ENCODE results near the gene ZNF641.
"Not testable (repeated sequence)": the region's sequence is repeated elsewhere in the genome, so short reads cannot be mapped to it uniquely, and the experiment has no call there.

Gene ZNF641

DNA sequence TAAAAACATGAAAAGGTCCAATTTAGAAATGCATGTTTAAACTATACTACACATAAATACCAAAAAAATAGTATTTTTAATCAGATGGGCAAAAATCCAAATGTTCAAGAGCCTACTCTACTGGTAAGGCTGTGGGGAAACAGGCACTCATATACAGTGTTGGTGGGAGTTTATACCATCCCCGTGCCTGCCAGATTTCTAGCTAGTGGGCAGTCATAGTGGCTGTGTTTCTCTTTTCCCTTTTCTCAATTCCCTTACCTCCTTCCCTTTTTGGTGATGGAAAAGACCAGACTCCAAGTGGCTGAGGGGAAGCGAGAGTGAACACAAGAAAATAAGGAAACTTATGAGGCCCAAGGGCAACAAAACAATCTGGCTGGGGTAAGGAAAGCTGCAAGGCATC is 14.7 kb downstream of the ZNF641 start:
- in situ Hi-C loops (cut with MboI; ENCODE audit: low sequenced_read_pairs) = no loop called here

DNA sequence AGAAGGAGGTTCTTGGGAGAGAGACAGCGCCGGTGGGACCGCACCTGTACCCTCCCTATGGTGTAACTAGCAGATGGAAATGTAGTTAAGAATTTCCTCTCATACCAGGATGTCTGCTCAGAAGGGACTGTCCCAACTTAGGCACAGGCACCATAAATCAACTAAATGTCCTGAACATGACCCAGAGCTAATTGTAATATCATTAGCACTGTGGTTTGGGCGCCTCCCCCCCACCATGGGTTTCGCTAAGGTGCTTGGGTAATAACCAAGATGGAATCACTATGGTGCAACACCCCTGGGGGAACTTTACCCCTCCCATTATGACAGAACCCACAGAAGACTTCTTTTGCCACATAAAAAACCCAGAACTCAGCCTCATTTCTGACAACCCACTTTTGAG is 15.9 kb downstream of the ZNF641 start:
- in situ Hi-C loops (cut with MboI; ENCODE audit: low sequenced_read_pairs) = no loop called here

- in situ Hi-C loops (cut with MboI; ENCODE audit: low sequenced_read_pairs) = not testable (repeated sequence)
Observed at GRCh38 chr12:48333680-48334079, 17.0 kb downstream of the ZNF641 start.

DNA sequence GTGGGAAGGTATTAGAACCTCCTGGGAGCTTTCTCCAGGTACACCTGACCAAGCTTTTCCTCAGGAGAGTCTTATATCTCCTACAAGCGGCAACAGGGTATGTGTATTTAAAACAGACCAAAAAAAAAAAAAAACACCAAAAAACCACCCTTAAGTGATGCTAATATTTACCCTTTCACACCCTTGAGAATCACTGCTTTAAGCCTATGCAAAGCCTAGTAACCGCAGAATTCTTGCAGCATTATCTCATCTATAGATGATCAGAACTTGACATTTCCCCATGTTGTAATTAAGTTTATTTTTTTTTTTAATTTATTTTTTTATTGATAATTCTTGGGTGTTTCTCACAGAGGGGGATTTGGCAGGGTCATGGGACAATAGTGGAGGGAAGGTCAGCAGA is 19.3 kb downstream of the ZNF641 start:
- in situ Hi-C loops (cut with MboI; ENCODE audit: low sequenced_read_pairs) = no loop called here

DNA sequence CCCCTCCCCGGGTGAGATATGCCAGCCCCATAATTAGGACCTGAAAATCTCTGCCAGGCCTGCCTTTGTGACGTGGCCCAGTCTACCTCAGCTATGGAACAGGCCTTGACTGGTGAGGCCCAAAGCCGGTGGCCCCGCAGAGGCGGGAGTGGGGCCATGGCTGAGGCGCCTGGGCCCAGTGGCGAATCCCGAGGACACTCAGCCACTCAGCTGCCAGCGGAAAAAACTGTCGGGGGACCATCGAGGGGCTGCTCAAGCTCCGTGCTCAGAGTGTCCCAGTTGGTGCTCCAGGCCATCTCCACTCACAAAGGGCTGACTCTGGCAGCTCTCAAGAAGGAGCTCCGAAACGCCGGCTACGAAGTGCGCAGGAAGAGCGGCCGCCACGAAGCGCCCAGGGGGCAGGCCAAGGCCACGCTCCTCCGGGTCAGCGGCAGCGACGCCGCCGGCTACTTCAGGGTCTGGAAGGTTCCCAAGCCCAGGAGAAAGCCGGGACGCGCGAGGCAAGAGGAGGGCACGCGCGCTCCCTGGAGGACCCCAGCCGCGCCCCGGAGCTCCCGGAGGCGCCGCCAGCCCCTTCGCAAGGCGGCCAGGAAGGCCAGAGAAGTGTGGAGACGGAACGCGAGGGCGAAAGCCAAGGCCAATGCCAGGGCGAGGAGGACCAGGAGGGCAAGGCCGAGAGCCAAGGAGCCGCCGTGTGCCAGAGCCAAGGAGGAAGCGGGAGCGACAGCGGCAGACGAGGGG is 21.4 kb downstream of the ZNF641 start:
- in situ Hi-C loops (cut with MboI; ENCODE audit: low sequenced_read_pairs) = no loop called here

DNA sequence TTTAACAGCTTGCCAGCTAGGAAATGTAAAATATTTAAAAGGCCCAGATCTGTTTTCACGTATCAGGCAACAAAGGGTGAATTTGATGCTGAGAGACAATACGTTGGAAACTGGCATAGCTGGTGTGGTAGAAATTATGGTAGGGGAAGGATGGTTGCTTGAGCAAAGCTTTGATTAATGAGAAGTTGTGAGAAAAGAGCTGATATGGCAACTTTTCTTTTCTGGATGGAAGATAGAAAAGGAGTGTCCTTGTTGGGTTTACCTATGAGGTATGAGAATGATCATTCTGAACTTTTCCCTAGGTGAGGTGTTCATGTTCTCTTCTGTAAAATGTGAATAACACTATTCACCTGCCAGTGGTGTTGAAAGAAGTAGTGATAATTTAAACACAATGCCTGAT is 34.2 kb downstream of the ZNF641 start:
- in situ Hi-C loops (cut with MboI; ENCODE audit: low sequenced_read_pairs) = no loop called here

GRCh38 chr12:48311313-48311712 is 39.4 kb downstream of the ZNF641 start:
- in situ Hi-C loops (cut with MboI; ENCODE audit: low sequenced_read_pairs) = no loop called here

DNA sequence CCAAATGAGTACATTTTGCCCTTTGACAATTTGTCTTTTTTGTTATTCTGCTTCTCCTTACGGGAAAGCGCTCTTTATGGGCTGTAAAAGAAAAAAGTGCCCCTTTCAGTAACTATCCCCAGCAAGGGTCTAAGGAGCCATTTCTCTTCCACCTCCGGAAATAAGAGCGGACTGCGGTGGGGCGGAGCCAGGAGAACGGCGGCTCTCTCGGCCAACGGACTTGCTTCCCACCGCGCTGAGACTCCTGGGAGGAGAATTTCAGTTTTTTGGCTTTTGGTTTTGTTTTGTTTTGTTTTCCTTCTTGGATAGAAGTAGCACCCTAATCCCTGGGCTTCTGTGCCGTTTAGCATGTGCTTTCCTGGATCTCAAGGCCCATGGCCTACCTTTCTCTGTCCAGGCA is 43.5 kb downstream of the ZNF641 start:
- in situ Hi-C loops (cut with MboI; ENCODE audit: low sequenced_read_pairs) = no loop called here

DNA sequence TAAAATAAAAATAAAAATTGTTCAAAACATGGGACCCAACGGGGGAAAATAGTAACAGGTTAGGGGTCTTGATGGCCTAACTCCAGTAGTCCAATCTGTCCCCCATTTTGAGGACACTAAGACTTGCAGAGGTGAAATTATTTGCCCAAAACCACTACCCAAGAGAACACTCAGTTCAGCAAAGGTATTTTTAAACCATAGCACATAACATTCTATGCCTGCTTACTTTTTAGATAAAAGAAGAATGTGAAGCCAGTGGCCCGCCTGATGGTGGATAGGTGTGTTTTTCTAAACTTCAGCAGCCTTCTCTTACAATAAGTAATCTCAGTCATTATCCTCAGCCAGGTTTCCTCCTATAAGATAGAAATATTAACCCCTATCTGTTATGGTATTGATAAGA is 45.5 kb downstream of the ZNF641 start:
- in situ Hi-C loops (cut with MboI; ENCODE audit: low sequenced_read_pairs) = no loop called here

DNA sequence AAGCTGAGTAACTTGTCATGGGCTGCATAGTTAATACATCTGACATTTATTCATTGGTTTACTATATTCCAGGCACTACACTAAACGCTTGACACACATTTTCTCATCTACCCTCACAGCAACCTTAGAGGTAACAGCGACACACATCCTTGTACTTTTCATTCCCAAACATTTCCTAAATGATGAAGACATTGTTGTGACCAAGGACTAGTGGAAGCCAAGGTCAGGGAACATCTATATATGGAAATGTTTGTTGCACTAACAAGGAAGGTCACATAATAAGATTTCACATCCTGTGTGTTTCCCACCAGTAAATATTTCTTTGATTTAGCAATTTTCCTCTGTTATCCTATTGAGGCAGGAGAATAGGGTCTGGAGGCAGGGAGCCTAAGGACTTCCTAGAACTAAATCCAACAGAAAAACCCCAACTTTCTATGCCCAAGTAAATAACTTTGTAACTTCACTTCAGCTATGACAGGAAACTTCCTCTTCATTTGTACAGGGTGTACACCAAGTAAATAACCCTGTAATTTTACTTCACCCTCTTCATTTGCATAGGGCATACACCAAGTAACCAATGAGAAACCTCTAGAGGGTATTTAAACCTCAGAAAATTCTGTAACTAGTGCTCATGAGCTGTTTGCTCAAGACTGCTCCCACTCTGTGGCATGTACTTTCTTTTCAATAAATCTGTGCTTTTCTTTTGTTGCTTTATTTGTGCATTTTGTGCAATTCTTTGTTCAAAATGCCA is 48.4 kb downstream of the ZNF641 start:
- in situ Hi-C loops (cut with MboI; ENCODE audit: low sequenced_read_pairs) = no loop called here

GRCh38 chr12:48300774-48301173 is 49.9 kb downstream of the ZNF641 start:
- in situ Hi-C loops (cut with MboI; ENCODE audit: low sequenced_read_pairs) = no loop called here

DNA sequence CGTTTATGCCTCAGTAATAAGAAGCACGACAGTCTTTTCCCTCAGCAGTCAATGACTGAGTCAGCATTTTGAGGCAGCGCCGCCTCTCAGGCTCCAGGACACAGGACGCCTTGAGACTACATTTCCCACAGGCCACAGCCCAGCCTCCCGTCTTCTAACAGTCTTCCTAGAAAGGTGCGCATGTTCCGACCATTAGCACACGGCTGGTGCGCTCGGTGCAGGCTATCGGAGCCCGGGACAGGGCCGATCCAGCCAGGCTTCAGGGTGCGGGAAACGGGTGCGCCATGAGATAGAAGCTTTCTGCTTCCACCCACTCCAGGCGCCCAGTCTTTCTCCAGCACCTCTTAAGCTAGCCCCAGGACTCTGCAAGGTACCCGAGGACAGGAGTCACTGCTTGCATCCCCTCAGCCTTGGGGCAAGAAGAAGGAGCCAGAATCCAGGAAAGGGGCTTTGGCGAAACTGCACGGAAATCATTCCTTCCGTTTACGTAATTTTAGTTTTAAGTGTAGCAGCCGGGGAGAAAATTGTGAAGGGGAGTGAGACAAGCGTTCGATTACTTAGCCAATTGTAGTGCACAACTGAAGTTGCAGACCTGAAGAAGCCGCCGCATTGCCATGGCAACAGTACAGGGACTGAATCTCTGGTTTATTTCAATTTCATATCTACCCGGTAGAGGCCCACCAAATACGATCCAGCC is 54.0 kb downstream of the ZNF641 start:
- in situ Hi-C loops (cut with MboI; ENCODE audit: low sequenced_read_pairs) = no loop called here

DNA sequence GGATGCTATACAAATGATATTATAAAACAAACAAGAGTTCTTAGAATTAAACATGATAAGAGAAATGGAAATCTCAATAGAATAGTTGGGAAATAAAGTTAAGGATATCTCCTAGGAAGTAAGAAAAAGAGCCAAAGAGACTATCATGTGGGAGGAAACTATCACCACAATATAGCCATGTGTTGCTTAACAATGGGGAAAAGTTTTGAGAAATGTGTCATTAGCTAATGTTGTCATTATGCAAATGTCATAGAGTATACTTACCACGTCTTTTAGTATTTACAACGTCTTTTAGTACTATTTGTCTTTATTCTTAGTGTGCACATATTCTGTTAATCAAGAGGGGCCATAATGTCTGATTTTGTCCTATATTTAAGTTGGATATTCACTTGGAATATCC is 58.7 kb downstream of the ZNF641 start:
- in situ Hi-C loops (cut with MboI; ENCODE audit: low sequenced_read_pairs) = no loop called here

DNA sequence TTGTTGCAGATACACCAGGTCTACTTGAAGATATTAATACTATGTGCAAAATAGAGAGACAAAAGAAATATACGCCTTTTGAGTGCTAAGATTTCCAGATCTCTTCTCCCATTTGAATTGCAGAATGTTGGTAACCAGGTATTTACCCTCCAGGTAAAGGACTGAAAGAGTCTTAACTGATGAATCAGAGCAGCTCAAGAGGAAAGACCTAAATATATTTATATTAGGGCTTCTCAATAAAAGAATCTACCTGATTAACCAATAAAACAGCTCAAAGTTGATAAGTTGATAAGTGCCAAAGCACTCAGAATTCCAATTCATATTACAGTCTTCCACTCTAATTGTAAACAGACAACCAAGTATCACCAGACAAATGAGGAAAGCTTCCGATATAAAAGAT is 59.2 kb downstream of the ZNF641 start:
- in situ Hi-C loops (cut with MboI; ENCODE audit: low sequenced_read_pairs) = no loop called here

DNA sequence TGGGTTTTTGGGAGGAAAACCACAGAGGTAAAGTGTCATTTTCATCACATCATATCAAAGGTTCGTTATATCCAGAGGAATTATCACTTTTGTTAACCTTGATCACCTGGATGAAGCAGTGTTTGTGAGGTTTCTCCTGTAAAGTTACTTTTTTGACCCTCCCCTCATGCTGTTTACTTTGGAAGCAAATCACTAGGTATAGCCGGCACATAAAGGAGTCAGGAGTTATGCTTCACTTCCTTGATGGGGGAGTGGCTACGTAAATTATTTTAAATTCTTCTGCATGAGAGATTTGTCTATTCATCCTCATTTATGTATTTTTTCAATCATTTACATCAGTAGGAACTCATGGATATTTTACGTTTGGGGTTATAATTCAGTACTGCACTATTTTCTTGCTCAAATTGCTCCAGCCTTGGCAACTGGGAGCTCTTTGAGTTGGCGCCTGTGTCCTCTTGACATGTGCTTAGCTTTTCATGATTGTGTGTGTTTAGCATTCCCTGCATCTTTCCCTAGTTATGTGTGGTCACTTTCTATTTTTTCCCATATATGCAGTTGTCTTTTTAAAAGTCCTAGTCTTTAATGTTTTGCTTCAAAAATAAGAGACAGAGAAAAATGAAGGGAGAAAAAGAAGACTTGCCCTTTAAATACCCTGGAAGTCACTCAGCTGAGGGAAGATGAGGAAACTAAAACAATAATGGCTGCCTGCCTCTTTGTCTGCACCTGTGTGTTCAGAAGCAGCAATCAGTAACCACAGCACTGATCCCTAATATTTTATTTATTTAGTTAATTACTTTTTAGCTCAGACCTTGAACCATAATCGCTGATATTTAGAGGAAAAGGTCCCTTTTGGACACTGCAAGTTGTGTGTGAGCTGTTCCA is 62.1 kb downstream of the ZNF641 start:
- in situ Hi-C loops (cut with MboI; ENCODE audit: low sequenced_read_pairs) = no loop called here
